ENCODE data around the gene ETFRF1.

The ETFRF1 gene

DNA sequence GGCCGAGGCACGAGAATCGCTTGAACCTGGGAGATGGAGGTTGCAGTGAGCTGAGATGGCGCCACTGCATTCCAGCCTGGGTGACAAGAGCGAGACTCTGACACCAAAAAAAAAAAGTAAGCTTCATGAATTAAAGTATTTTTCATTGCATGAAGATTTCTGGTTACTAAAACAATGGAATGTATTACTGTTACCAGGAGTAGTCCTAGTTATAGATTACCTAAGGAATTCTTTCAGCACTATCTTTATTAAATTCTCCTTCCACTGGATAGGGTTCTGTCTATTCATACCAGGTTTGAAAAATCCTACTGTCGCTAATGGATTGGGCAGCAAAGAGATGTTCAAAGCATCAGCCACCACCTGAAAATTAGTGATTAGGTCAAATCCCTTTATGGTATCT is 12.4 kb downstream of the ETFRF1 start:
- in situ Hi-C loops (cut with HindIII; ENCODE audit: low pct_ligation_motif_present, low pct_unique_long_range_greater_than_20kb, low sequenced_read_pairs) = no loop called here
- no peak for DNase-seq

DNA sequence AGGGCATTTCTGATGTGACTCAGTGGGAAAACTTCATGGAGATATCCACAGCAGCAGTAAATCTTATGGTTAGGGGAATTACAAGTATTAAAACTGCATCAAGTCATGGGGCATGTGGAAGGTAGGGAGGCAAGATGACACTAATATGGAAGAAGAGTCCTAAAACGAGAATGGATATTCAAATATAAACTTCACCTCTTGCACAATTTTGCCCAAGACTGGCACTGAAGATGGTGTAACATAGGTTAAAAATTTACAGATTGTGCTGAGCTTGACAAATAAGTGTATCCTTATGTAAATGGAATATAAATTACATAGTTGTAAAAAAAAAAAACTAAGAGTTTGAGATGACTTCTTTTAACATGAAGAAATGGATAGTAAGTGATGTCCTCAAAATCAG is 12.8 kb downstream of the ETFRF1 start:
- in situ Hi-C loops (cut with HindIII; ENCODE audit: low pct_ligation_motif_present, low pct_unique_long_range_greater_than_20kb, low sequenced_read_pairs) = no loop called here
- DNase-seq = no peak

DNA sequence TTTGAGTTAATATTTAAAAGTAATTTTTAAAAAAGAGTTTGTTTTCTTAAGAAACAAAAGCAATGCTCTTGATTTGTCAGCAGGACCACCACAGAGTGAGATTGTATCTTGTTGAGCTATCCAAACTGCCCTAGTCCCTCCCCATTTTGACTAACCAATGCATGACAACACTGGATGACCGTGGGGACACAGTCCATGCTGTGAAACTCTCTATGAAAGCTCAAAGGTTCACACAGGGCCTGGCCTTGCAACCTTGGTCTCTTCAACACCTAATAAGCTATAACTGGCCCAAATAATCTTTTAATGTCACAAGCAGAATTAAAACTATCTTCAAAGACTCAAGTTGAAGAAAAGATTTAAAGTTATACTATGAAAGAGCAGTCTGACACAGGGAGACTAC is 13.5 kb downstream of the ETFRF1 start:
- in situ Hi-C loops (cut with HindIII; ENCODE audit: low pct_ligation_motif_present, low pct_unique_long_range_greater_than_20kb, low sequenced_read_pairs) = no loop called here
- no peak for DNase-seq

DNA sequence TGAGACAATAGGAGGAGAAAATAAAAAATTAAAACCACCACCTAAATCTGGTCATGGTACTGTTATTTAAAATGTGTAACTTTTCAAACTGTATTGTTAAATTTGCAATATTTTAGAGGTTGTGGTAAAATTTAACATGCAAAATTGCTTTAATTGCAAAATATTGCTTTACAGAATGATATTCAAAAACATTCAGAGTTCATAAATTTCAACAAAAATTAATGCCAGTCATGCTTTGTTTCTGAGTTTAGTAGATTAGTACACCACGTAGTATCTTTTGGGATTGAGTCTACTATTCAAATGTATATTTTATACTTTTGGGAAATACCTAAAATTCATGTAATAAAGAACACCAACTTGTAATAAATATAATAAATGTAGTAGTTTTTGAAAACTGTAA is 18.3 kb downstream of the ETFRF1 start:
- DNase-seq = no peak
- in situ Hi-C loops (cut with HindIII; ENCODE audit: low pct_ligation_motif_present, low pct_unique_long_range_greater_than_20kb, low sequenced_read_pairs) = no loop called here

DNA sequence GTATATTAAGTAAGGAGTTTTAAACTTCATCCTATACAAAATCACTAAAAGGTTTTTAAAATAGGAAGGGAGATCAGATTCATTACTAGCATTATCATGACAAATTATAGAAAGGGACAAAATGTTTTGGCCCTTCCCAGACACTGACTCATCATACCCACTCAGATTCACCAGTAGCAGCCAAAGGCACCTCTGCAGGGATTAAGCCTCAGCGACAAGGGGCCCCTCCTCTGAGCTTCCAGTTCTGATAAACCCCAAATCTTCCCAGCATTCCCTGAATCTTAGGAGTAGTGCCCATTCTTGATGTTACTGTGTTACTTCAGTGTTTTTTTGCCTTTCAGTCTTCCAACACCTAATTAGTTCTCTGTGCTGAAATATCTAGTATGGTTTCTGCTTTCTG is 41.2 kb downstream of the ETFRF1 start:
- in situ Hi-C loops (cut with HindIII; ENCODE audit: low pct_ligation_motif_present, low pct_unique_long_range_greater_than_20kb, low sequenced_read_pairs) = no loop called here
- DNase-seq = no peak

DNA sequence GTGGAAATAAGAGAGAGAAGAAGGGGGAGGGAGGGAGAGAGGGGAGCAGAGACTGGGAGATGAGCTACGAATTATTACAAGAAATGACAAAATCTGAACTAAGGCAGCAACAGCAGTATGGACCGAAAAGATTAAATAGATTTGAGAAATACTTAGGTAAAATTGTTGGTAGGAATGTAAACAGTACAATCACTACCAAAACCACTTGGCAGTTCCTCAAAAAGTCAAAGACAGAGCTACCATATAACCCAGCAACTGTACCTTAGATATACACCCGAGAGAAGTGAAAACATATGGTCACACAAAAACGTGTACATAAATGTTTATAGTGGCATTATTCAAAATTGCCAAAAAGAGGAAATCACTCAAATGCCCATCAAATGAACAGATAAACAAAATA is 41.6 kb downstream of the ETFRF1 start:
- no peak for DNase-seq
- in situ Hi-C loops (cut with HindIII; ENCODE audit: low pct_ligation_motif_present, low pct_unique_long_range_greater_than_20kb, low sequenced_read_pairs) = no loop called here

DNA sequence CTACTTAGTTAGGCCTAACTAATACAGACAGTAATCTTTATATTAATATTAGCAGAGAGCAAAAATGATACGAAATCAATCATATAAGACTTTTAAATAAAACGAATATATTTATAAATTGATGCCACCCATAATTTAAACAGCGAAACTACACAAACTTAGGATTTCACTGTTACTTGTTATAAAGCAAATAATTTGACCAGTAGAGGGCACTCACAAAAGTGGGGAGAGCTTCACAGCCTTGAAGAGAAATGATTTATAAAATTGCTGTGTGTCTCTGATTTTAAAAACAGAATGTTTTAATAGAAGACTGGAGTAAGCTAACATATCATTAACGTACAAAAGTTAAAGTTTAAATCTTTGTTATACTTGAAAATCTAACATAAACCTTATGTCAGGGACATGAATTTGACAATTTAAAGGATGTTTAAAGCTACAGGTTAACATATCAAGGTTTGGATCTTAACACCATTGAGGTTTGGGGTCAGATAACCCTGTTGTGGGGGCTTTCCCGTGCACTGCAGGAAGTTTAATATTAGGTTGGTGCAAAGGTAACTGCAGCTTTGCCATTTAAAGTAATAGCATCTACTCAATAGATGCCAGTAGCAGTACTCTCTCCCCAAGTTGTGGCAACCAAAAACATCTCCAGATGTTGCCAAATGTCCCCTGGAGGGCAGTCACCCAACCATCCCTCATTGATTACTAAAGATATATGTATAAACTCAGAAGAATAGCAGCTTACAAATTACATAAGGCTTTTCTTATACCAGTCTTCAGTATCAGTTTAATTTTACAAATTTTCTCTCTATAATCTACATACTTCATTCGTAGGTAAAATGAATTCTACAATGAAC is 46.4 kb downstream of the ETFRF1 start:
- peak; percentile 71 for DNase-seq
- in situ Hi-C loops (cut with HindIII; ENCODE audit: low pct_ligation_motif_present, low pct_unique_long_range_greater_than_20kb, low sequenced_read_pairs) = no loop called here

DNA sequence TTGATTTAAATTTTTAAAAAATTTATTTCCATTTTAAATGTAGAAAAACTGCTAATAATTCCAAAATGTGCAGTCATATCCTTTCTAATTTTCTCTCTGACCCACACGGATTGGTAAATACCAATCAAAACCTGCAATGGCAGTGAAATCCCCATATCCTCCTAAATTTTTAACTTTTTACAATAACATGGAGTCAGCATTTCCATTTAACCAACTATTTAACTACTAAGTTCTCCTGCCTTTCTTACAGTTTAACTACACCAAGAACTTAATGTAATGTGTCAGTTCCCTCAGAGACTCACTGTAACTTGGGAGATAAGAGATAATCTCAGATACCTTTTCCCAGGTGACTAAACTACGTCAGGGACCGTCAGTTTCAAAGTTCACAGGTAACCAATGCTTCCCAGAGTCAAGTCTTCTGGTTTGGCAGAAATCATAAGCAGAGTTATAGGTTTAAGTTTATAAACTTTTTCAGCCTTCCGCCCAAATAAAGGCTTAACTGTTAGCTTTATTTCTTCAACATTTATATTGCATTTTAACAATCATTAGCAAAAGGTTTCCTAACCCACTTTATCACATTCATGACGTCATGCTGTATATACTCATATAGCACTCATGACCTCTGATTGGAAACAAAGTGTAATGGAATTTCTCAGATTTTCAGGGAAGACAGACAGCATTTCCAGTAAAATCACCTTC is 48.1 kb downstream of the ETFRF1 start:
- in situ Hi-C loops (cut with HindIII; ENCODE audit: low pct_ligation_motif_present, low pct_unique_long_range_greater_than_20kb, low sequenced_read_pairs) = no loop called here
- no peak for DNase-seq

DNA sequence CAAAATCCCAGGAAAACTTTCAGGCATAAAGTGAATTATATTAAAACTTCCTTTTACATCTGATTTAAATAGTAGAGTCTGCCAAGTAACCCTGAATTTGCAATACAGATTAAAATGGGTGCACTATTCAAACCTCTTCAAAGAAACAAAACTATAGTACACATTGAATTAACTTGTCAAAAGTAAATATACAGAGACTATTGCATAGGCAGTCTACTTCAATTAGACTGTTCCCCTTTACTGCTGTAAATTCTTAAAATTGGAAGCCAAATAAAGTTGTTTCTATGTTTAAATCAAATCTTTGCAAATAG is 48.6 kb downstream of the ETFRF1 start:
- in situ Hi-C loops (cut with HindIII; ENCODE audit: low pct_ligation_motif_present, low pct_unique_long_range_greater_than_20kb, low sequenced_read_pairs) = no loop called here
- no peak for DNase-seq

DNA sequence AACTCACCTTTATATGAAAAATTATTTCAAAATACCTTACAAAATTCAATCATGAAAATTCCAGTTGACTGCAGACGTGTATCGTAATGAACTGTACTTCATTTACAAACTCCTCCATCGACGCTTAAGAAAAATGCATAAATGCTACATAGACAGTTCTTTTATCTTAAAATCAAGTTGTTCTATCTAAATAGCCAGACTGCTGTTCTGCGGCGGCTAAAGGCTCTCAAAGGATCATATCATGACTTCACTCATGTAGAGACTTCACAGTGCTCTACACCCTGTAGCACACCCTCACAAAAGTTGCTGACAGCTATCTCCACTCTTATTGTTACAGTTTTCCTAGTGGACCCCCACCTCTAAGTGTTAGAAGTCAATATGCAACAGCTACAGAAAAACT is 50.5 kb downstream of the ETFRF1 start:
- DNase-seq = no peak
- in situ Hi-C loops (cut with HindIII; ENCODE audit: low pct_ligation_motif_present, low pct_unique_long_range_greater_than_20kb, low sequenced_read_pairs) = no loop called here

DNA sequence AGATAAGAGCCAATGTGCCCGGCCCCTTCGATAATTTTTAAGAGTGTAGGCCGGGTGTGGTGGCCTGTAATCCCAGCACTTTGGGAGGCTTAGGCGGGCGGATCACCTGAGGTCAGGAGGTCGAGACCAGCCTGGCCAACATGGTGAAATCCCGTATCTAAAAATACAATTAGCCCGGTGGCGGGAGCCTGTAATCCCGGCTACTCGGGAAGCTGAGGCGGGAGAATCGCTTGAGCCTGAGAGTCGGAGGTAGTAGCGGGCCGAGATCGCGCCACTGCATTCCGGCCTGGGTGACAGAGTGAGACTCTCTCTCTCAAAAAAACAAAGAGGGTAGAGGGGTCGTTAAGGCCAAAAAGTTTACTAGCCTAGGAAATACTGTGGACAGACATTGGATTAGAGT is 53.1 kb downstream of the ETFRF1 start:
- DNase-seq = no peak
- in situ Hi-C loops (cut with HindIII; ENCODE audit: low pct_ligation_motif_present, low pct_unique_long_range_greater_than_20kb, low sequenced_read_pairs) = no loop called here

DNA sequence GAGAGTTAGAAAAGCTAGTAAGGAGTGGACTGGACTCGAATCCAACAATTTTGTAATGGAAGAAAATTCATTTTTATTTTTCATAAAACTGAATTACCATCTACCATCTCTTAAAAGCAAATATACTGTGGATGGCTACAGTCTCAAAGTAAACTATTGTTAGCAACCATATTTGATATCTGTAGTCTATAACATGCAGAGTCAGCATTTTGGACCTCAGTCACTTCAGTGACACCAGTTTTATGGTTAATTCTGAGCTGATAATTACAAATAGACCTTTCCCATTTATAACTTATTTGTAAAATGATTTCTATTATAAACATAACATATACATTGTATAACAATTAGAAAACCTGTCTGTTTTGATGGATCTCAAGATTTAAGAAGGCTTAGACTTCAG is 53.7 kb downstream of the ETFRF1 start:
- DNase-seq = no peak
- in situ Hi-C loops (cut with HindIII; ENCODE audit: low pct_ligation_motif_present, low pct_unique_long_range_greater_than_20kb, low sequenced_read_pairs) = no loop called here

DNA sequence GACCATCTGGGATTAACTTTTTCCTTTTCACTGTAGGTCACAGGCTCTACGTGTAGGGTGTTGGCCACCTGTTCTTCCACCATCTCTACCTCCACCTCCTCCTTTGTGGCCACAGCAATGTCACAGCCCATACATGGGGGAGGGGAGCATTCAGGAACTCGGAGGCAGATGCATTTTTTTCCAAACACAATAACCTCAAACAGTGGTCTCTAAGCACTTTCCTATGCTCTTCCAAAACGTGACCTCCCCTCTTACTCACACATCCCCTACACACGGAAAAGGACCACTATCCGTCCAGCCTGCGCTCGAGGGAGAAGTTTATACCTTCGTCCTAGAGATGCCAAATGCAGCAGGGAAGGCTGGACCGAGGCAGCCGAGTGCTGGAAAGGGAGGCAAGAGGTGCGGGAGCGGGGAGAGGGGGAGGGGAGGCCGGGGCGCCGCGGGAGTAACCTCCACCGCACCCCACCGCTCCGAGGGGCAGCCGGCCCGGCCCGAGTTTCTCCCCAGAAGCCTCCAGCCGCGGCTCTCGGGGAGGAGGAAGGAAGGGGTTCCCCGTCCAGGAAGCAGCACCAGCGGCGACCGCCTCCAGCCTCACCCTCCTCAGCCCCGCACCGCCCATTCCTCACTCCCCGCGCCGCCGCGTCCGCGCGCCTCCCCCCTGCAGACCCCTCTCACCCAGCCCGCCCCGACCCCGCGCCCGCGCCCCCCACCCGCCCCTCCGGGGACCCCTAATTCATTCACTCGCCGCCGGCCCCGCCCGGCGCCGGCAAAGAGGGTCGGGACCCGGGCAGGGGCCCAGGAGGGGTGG is 55.1 kb downstream of the ETFRF1 start:
- in situ Hi-C loops (cut with HindIII; ENCODE audit: low pct_ligation_motif_present, low pct_unique_long_range_greater_than_20kb, low sequenced_read_pairs) = no loop called here
- peak; percentile 39 for DNase-seq

DNA sequence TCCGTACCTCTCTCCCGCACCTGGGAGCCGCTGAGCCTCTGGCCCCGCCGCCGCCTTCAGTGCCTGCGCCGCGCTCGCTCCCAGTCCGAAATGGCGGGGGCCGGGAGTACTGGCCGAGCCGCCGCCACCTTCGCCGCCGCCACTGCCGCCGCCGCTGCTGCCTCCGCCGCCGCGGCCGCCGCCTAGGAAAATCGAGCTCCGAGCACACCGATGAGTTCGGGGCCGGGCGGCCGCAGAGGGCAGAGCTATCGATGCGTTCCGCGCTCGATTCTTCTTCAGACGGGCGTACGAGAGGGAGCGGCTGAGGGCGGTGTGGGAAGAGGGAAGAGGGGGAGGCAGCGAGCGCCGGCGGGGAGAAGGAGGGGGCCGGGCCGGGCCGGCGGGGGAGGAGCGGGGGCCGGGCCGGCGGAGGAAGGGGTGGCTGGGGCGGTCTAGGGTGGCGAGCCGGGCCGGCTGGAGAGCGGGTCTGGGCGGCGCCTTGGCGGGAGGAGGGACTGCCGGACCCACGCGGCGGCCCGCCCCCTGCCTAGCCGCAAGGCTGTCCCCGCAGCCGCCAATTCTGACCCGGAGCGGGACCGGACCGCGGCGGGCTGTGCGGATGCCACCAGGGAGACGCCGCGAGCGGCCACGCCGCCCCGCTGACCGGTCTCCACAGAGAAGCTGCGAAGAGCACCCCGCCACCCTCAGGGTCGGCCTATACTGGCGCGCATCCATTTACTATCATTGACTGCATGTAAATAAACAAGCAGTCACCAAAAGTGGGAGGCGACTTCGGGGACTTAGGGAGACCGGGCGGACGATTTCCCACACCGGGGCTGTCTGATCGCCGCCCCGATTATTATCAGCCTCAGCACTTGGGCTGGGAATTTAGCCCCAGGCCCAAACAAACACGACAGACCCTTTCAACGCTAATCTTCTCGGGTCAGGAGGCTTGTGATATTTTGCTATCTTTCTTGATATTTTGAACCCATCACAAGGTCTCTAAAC is 56.0 kb downstream of the ETFRF1 start, which contains the start of gene KRAS:
KRAS (minus strand) TSS at position 186 of the 987 bp plus-strand sequence.
- peak; percentile 100 for DNase-seq
- in situ Hi-C loops (cut with HindIII; ENCODE audit: low pct_ligation_motif_present, low pct_unique_long_range_greater_than_20kb, low sequenced_read_pairs) = no loop called here

DNA sequence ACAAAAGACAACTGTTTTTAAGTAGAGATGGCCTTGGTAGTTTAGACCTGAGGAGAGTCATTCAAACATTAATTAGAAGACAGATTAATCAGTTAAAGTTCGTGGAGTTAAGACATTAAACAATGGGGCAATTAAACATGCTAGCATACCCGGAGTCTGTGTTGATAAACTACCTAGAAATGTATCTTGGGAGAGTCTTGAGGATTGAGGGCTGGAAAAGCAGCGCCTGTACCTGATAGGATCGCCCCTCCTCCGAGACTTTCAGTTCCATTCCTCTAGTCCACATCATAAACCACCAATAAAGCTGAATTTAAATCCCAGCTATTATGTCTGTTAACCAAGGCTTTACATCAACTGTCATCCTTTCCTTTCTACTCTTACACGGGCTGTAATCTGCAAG is 56.7 kb downstream of the ETFRF1 start:
- in situ Hi-C loops (cut with HindIII; ENCODE audit: low pct_ligation_motif_present, low pct_unique_long_range_greater_than_20kb, low sequenced_read_pairs) = no loop called here
- no peak for DNase-seq

DNA sequence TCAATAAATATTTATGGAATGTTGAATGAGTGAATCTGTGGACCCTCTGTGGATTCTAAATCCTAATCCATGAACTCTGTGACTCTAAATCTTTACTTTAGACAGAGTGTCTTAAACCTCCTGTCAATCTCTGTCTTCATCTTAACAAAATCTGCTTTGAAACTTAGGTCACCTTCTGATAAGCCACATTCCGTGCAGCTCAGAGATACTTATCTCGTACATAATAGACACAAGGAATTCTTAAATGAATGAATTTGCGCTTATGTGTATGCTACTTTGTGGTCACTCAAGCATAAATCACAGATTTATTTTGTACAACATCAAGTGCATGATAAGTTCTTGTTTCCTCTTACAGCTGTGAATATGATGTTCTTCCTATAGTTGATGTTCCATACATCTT is 57.9 kb downstream of the ETFRF1 start:
- in situ Hi-C loops (cut with HindIII; ENCODE audit: low pct_ligation_motif_present, low pct_unique_long_range_greater_than_20kb, low sequenced_read_pairs) = no loop called here
- DNase-seq = no peak

DNA sequence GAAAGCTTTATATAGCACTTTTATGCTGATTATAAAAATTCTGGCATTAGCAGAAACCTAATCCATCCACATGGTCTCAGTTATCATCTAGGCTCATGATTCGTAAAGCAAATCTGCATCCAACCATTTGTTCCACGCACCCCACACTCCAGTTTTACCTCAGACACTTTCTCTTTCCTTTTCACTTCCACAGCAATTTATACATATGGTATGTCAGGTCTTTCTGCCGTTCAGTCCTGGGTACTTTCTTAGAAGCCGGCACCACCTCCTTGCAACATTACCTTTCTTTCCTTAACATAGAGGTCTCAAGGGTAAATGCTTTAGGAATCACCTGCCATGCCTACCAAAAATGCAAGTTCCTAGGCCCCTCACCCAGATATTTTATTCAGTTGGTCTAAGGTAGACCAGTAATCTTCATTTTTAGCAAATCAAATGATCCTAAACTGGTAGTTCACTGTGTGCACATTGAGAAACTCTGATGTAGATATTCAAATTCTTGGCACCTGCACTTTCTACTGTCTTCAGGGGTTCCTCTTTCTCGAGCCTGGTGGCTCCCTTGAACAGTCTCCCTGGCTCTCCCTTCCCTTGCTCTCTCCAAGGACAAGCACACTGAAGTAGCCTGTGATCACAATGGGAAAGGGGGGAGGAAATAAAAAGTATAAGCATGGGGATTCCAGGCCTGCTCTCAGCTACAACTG is 58.5 kb downstream of the ETFRF1 start:
- in situ Hi-C loops (cut with HindIII; ENCODE audit: low pct_ligation_motif_present, low pct_unique_long_range_greater_than_20kb, low sequenced_read_pairs) = no loop called here

More for the DNA sequence above, 58.5 kb downstream of the ETFRF1 start:
- DNase-seq = no peak

All from ACHN (cell line).